Hematopoietic multipotent progenitor cell treated with erythropoietin and hydrocortisone succinate and interleukin-3 and kit ligand, for 4 days (in vitro differentiated cells): ENCODE measurements around the gene CLCN7.

ENCODE experiments used
- DNase-seq: peaks from one replicate; pipeline ENCODE4 v3.0.0-alpha.2; 2015

CLCN7 gene

DNA sequence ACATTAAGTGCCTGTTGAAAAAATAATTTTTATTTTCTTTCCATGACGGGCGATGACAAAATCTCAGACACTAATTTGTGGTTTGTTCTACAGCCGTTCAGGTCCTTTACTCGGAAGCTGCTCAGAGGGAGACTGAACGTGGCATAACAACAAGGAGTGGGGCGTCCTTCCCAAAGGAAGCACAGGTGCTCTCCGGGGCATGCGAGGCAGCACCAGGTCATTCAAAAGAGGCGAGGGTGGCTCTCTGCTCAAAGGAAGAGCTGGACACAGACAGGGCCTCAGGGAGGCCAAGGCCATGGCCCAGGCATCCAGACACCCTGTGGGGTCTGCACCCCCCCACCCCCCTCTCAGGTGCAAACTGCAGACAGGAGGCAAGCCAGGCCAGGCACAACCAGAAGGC, 76.5 kb downstream of the CLCN7 start:
- no peak for DNase-seq

DNA sequence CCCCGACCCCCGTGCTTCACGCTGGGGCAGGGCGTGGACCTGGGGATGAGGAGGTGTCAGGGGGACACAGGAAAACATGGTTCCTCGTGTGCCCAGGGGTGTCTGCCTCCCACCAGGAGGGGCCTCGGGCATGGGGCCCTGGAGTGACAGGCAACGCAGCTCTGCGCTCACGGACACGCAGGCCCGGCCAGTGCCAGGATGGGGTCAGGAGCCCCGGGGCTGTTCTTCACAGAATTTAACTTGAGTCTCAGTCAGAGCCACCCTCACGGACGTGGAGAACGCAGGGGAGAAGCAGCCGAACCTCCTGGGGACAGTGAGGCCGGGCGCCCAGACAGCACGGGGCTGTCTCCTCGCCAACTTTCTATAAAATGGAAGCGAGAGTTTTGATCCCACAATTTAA, 77.0 kb downstream of the CLCN7 start:
- DNase-seq = no peak

DNA sequence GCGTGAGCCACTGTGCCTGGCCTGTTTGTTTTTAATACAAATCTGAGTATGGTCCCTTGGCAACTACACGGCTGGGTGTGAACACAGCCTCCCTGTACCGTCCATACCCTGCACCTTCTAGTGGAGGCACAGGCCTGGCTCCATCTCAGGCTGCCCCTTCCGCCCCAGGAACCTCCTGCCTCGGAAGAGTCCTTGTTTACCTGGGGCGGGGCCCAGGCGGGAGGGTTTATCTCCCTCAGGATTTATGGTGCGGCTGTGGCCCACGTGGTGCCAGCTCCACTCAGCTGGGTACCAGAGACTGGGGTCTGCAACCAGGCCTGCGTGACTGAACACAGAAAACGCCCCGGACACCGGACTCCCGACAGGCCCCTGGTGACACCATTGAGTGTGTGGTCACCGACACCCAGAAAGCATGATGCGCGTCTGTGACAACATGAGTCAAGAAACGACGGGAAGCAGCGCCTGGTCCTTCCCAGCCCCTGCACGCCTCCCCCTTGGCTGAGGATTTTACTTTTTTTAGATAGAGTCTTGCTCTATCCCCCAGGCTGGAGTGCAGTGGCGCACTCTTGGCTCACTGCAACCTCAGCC, 79.3 kb downstream of the CLCN7 start:
- no peak for DNase-seq
